ENCODE results near the gene ATP2A1. TPM values are rescaled to one million over a fixed set of nuclear protein-coding genes. Genes with fewer than 3 reads are reported as not detected.

ATP2A1 gene
- total and polyA plus RNA-seq, 2 of the 4 experiments (the other 2 are of a cell fraction) = under 0.01 to 0.63 TPM

GRCh38 chr16:28834873-28835863, 43.1 kb upstream of the ATP2A1 start:
- Histone ChIP-seq H3K9ac (ENCODE audit: low read depth, low read length) (no peak overlapping the region), H4K5ac (ENCODE audit: low read depth, low read length) (no peak overlapping the region), H2AK5ac (ENCODE audit: low read depth, low read length) (no peak overlapping the region), H3K79me1 (ENCODE audit: low read depth in 1 of 2, low read length in 2 of 2) (peaks cover 26 to 37% of the 10 kb centered on the region in 2 experiments), H3K9me1 (ENCODE audit: insufficient read depth, low read length) (no peaks in the 10 kb centered on the region), H2BK5ac (ENCODE audit: low read depth, low read length, poor library complexity, severe bottlenecking) (no peak overlapping the region), H2BK15ac (ENCODE audit: low read depth, low read length) (no peak overlapping the region), H3K14ac (replicated peaks; ENCODE audit: low read depth, low read length) (no peak overlapping the region), H4K8ac (ENCODE audit: low read depth in 2 of 2, low read length in 2 of 2) (no peak overlapping the region), H3K4me2 (ENCODE audit: low read depth, low read length) (no peak overlapping the region), H3K23ac (ENCODE audit: low read depth, low read length) (no peak overlapping the region), H4K91ac (ENCODE audit: insufficient read depth, low read depth, low read length) (no peak overlapping the region), H3K56ac (ENCODE audit: extremely low read depth, insufficient read depth, low read length) (no peak overlapping the region), H3K27me3 (ENCODE audit: control insufficient read depth, insufficient read depth, low read length) (no peaks in the 10 kb centered on the region), H3K4ac (ENCODE audit: low read depth, low read length) (no peak overlapping the region), H3K4me1 (ENCODE audit: control insufficient read depth, insufficient read depth, low read length) (no peaks in the 10 kb centered on the region), H3K18ac (ENCODE audit: low read depth, low read length) (no peak overlapping the region), H3K36me3 (ENCODE audit: control insufficient read depth, insufficient read depth, low read length) (peaks cover 81% of the 10 kb centered on the region), H3K27ac (ENCODE audit: insufficient read depth, low read length) (no peak overlapping the region), H3K4me3 (ENCODE audit: insufficient read depth, low read depth, low read length) (no peak overlapping the region), H2BK20ac (ENCODE audit: low read depth, low read length) (no peak overlapping the region), H2AFZ (replicated peaks; ENCODE audit: low read length, poor library complexity) (no peak overlapping the region), H2BK120ac (ENCODE audit: low read depth, low read length) (no peak overlapping the region), H2AK9ac (replicated peaks; ENCODE audit: low read depth, low read length, poor library complexity) (no peak overlapping the region), H3K9me3 (ENCODE audit: control insufficient read depth, insufficient read depth, low read length) (no peaks in the 10 kb centered on the region), H4K20me1 (ENCODE audit: insufficient read depth, low read length) (peaks cover 44% of the 10 kb centered on the region)
- dilution Hi-C loops (cut with HindIII; ENCODE audit: low sequenced_read_pairs, unreplicated experiment) (no loop called here), in situ Hi-C loops (cut with MboI; ENCODE audit: low sequenced_read_pairs) (no loop called here), intact Hi-C loops (cut with micrococcal nuclease) (no loop called here)
- BruUV-seq (replicated peaks) = TSS peak; percentile 29
- no peak for TF ChIP-seq MAZ (IDR thresholded peaks at IDR 0.05; ENCODE audit: borderline replicate concordance, low read depth, low read length)
- no peak for TF ChIP-seq MAFK (IDR thresholded peaks at IDR 0.05; ENCODE audit: low read depth, low read length)
- no peak for TF ChIP-seq SMC3 (IDR thresholded peaks at IDR 0.05; ENCODE audit: low read depth, low read length)
- TF ChIP-seq CTCF (conservative IDR thresholded peaks at IDR 0.05; ENCODE audit: low read depth, low read length) = no peak
- no peak for TF ChIP-seq NFE2L2 (IDR thresholded peaks at IDR 0.05; ENCODE audit: low read depth, low read length)
- TF ChIP-seq CHD1 (IDR thresholded peaks at IDR 0.05; ENCODE audit: low read depth, low read length) = no peak
- TF ChIP-seq USF2 (IDR thresholded peaks at IDR 0.05; ENCODE audit: low read depth, low read length) = no peak
- TF ChIP-seq BHLHE40 (IDR thresholded peaks at IDR 0.05; ENCODE audit: low read depth, low read length) = no peak
- no peak for TF ChIP-seq RAD21 (IDR thresholded peaks at IDR 0.05; ENCODE audit: low read length)
- no peak for TF ChIP-seq POLR2A (IDR thresholded peaks at IDR 0.05; ENCODE audit: low read depth, low read length)
- no peak for TF ChIP-seq RCOR1 (IDR thresholded peaks at IDR 0.05; ENCODE audit: insufficient replicate concordance, low read length)
- TF ChIP-seq RFX5 (IDR thresholded peaks at IDR 0.05; ENCODE audit: low read depth, low read length) = no peak
- TF ChIP-seq FOS (IDR thresholded peaks at IDR 0.05; ENCODE audit: low read depth, low read length) = no peak
- WGBS, 2 experiments (ENCODE audit: extremely low coverage in 2 of 2, insufficient read length in 1 of 2) = 90% methylated on average over 10 of the region's 25 CpGs; no CpG with 5 or more reads in 1 of the 2 experiments
- ChIA-PET CTCF (no interaction called here), POLR2A (ENCODE audit: unreplicated experiment) (no interaction called here)
- DNase-seq (no peak), ATAC-seq (ENCODE audit: low read depth) (no peak)
